ENCODE measurements around the gene MAP2K4. TPM values are rescaled to one million over a fixed set of nuclear protein-coding genes. Genes with fewer than 3 reads are reported as not detected.
"Not testable (repeated sequence)": the region's sequence is repeated elsewhere in the genome, so short reads cannot be mapped to it uniquely, and the experiment has no call there.

MAP2K4 gene
- total RNA-seq, 1 donor from 2014 or later = 62.0 TPM

GRCh38 chr17:12136646-12137045 lies 116.0 kb downstream of the MAP2K4 start:
- peaks cover 55% of the 10 kb centered on the region for H3K36me3 Mint-ChIP-seq (ENCODE audit: insufficient read depth)
- no peak for DNase-seq (ENCODE audit: low spot score, unreplicated experiment)
- no peak overlapping the region for H3K27ac Mint-ChIP-seq
- TF ChIP-seq, protein P1, sequence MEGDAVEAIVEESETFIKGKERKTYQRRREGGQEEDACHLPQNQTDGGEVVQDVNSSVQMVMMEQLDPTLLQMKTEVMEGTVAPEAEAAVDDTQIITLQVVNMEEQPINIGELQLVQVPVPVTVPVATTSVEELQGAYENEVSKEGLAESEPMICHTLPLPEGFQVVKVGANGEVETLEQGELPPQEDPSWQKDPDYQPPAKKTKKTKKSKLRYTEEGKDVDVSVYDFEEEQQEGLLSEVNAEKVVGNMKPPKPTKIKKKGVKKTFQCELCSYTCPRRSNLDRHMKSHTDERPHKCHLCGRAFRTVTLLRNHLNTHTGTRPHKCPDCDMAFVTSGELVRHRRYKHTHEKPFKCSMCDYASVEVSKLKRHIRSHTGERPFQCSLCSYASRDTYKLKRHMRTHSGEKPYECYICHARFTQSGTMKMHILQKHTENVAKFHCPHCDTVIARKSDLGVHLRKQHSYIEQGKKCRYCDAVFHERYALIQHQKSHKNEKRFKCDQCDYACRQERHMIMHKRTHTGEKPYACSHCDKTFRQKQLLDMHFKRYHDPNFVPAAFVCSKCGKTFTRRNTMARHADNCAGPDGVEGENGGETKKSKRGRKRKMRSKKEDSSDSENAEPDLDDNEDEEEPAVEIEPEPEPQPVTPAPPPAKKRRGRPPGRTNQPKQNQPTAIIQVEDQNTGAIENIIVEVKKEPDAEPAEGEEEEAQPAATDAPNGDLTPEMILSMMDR (IDR thresholded peaks at IDR 0.05; ENCODE audit: unreplicated experiment) = no peak
- no peak overlapping the region for H3K4me3 Mint-ChIP-seq (ENCODE audit: low read depth)
- no peaks in the 10 kb centered on the region for H3K27me3 Mint-ChIP-seq
- H3K9me3 Mint-ChIP-seq (ENCODE audit: low read depth) = peaks cover 19% of the 10 kb centered on the region
- peaks cover 9% of the 10 kb centered on the region for H3K4me1 Mint-ChIP-seq (ENCODE audit: low read depth)

GRCh38 chr17:12137859-12138258 lies 117.2 kb downstream of the MAP2K4 start:
- H3K9me3 Mint-ChIP-seq (ENCODE audit: low read depth) = peaks cover 19% of the 10 kb centered on the region

GRCh38 chr17:12140685-12141084 lies 120.0 kb downstream of the MAP2K4 start:
- H3K27ac Mint-ChIP-seq = no peak overlapping the region
- peaks cover 19% of the 10 kb centered on the region for H3K9me3 Mint-ChIP-seq (ENCODE audit: low read depth)
- no peaks in the 10 kb centered on the region for H3K4me1 Mint-ChIP-seq (ENCODE audit: low read depth)
- no peaks in the 10 kb centered on the region for H3K27me3 Mint-ChIP-seq
- no peak for DNase-seq (ENCODE audit: low spot score, unreplicated experiment)
- H3K36me3 Mint-ChIP-seq (ENCODE audit: insufficient read depth) = peaks cover 61% of the 10 kb centered on the region
- TF ChIP-seq, protein P1 (IDR thresholded peaks at IDR 0.05; ENCODE audit: unreplicated experiment) = no peak
- H3K4me3 Mint-ChIP-seq (ENCODE audit: low read depth) = no peak overlapping the region

More at GRCh38 chr17:12137859-12138258, 117.2 kb downstream of the MAP2K4 start:
- TF ChIP-seq, protein P1 (IDR thresholded peaks at IDR 0.05; ENCODE audit: unreplicated experiment) = no peak
- DNase-seq (ENCODE audit: low spot score, unreplicated experiment) = no peak
- Mint-ChIP-seq H3K36me3 (ENCODE audit: insufficient read depth) (peaks cover 56% of the 10 kb centered on the region), H3K27ac (no peak overlapping the region), H3K27me3 (no peaks in the 10 kb centered on the region), H3K4me3 (ENCODE audit: low read depth) (no peak overlapping the region), H3K4me1 (ENCODE audit: low read depth) (peaks cover 9% of the 10 kb centered on the region)

- H3K4me3 Mint-ChIP-seq (ENCODE audit: low read depth); H3K36me3 Mint-ChIP-seq (ENCODE audit: insufficient read depth); H3K27me3 Mint-ChIP-seq; H3K4me1 Mint-ChIP-seq (ENCODE audit: low read depth); DNase-seq (ENCODE audit: low spot score, unreplicated experiment); H3K27ac Mint-ChIP-seq: not testable (repeated sequence)
- H3K9me3 Mint-ChIP-seq (ENCODE audit: low read depth) = peaks cover 31% of the 10 kb centered on the region
Observed at GRCh38 chr17:12162187-12162586, 141.5 kb downstream of the MAP2K4 start.

GRCh38 chr17:12164085-12164484 lies 143.4 kb downstream of the MAP2K4 start:
- peaks cover 3% of the 10 kb centered on the region for H3K36me3 Mint-ChIP-seq (ENCODE audit: insufficient read depth)
- no peak overlapping the region for H3K27ac Mint-ChIP-seq
- no peak for DNase-seq (ENCODE audit: low spot score, unreplicated experiment)
- H3K4me3 Mint-ChIP-seq (ENCODE audit: low read depth) = no peak overlapping the region
- TF ChIP-seq, protein P1 (IDR thresholded peaks at IDR 0.05; ENCODE audit: unreplicated experiment) = no peak
- peaks cover 21% of the 10 kb centered on the region for H3K9me3 Mint-ChIP-seq (ENCODE audit: low read depth)
- no peaks in the 10 kb centered on the region for H3K4me1 Mint-ChIP-seq (ENCODE audit: low read depth)
- no peaks in the 10 kb centered on the region for H3K27me3 Mint-ChIP-seq

DNA sequence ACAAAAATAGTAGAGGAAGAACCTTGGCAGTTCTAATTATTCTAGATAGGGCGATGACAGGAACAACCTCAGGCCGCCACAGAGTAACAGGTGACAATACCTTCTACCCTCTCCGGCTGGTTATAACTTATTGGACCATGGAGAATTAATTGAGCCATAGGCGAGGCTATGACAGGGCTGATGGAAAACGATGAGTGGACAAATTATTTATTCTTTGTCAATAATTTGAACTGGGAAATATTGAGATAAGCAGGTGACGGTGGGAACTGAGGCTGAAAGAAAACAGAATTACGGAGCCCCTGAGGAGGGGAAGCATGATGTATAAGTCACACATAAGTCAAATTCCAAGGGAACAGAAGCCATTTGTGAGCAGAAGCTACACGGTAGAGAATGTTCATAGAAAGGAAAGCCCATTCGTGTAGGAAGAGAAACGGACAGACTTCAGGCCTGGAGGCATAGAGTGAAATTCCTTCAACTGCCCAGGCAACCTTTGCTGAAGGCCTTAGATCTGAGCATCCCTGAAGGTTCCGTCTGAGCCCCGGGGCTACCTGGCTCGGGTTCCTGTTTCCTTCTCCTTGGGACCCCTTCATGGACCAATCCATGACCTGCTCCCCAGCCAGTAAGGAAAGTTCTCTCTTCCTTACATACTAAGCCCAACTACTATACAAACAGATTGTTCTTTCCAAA lies 158.1 kb downstream of the MAP2K4 start:
- no peak overlapping the region for H3K4me3 Mint-ChIP-seq (ENCODE audit: low read depth)
- no peaks in the 10 kb centered on the region for H3K27me3 Mint-ChIP-seq
- H3K36me3 Mint-ChIP-seq (ENCODE audit: insufficient read depth) = no peaks in the 10 kb centered on the region
- no peaks in the 10 kb centered on the region for H3K9me3 Mint-ChIP-seq (ENCODE audit: low read depth)
- H3K4me1 Mint-ChIP-seq (ENCODE audit: low read depth) = no peaks in the 10 kb centered on the region
- H3K27ac Mint-ChIP-seq = no peak overlapping the region
- DNase-seq (ENCODE audit: low spot score, unreplicated experiment) = no peak
- TF ChIP-seq, protein P1 (IDR thresholded peaks at IDR 0.05; ENCODE audit: unreplicated experiment) = no peak
